ENCODE data around the gene RGS11. TPM values are rescaled to one million over a fixed set of nuclear protein-coding genes. Genes with fewer than 3 reads are reported as not detected.

Gene RGS11
- total and polyA plus RNA-seq, 4 donors, result 1.8 to 5.6 (median 3.2) TPM

GRCh38 chr16:284204-285120 lies 8.7 kb upstream of the RGS11 start:
- Histone ChIP-seq H3K9me3 (ENCODE audit: control insufficient read depth in 4 of 4, insufficient read depth in 3 of 4, low read length in 3 of 4) (no peaks in the 10 kb centered on the region), H3K27ac (ENCODE audit: low read depth in 1 of 2, low read length in 1 of 2) (no peak overlapping the region), H3K4me3 (no peak overlapping the region), H3K36me3 (ENCODE audit: control insufficient read depth in 4 of 4, insufficient read depth in 4 of 4, low read length in 4 of 4) (peaks cover 0 to 29% (median 3%) of the 10 kb centered on the region in 4 donors), H3K27me3 (ENCODE audit: control insufficient read depth in 3 of 3, insufficient read depth in 3 of 3, low read length in 2 of 3) (peaks cover 4 to 12% (median 7%) of the 10 kb centered on the region in 3 donors), H3K4me1 (ENCODE audit: control insufficient read depth in 5 of 5, insufficient read depth in 5 of 5, low read length in 5 of 5) (peaks cover 0 to 9% (median 0%) of the 10 kb centered on the region in 5 donors), H3K9ac (ENCODE audit: insufficient read depth in 1 of 2, low read length in 2 of 2) (no peak overlapping the region)
- ATAC-seq (ENCODE audit: insufficient read depth, low FRiP score) (no peak), DNase-seq (no peak)
- 92 to 93% methylated on average over 52 of the region's 52 CpGs for WGBS, 2 donors
- no peak for TF ChIP-seq CTCF (IDR thresholded peaks at IDR 0.05; ENCODE audit: control extremely low read depth, extremely low read depth)

- no peak for DNase-seq
- Histone ChIP-seq H3K9ac (ENCODE audit: insufficient read depth in 1 of 2, low read length in 2 of 2) (no peak within 1 kb of the TSS), H3K36me3 (ENCODE audit: control insufficient read depth in 4 of 4, insufficient read depth in 4 of 4, low read length in 4 of 4) (peaks cover 0 to 18% (median under 1%) of the 10 kb centered on the region in 4 donors), H3K9me3 (ENCODE audit: control insufficient read depth in 4 of 4, insufficient read depth in 3 of 4, low read length in 3 of 4) (no peaks in the 10 kb centered on the region), H3K4me3 (no peak within 1 kb of the TSS), H3K27me3 (ENCODE audit: control insufficient read depth in 3 of 3, insufficient read depth in 3 of 3, low read length in 2 of 3) (peaks cover 4 to 12% (median 7%) of the 10 kb centered on the region in 3 donors), H3K4me1 (ENCODE audit: control insufficient read depth in 5 of 5, insufficient read depth in 5 of 5, low read length in 5 of 5) (peaks cover 0 to 9% (median 0%) of the 10 kb centered on the region in 5 donors), H3K27ac (ENCODE audit: low read depth in 1 of 2, low read length in 1 of 2) (no peak within 1 kb of the TSS)
- 74 to 76% methylated on average over 25 of the region's 25 CpGs for WGBS, 2 donors
- no peak for TF ChIP-seq CTCF (IDR thresholded peaks at IDR 0.05; ENCODE audit: control extremely low read depth, extremely low read depth)
- no peak for ATAC-seq (ENCODE audit: insufficient read depth, low FRiP score)
Observed at GRCh38 chr16:283033-283805, 7.5 kb upstream of the RGS11 start, which contains the start of gene PDIA2. Gene PDIA2 (plus strand): TSS chr16:283164. CDS start chr16:283170, 6 bp downstream.

- no peak for TF ChIP-seq CTCF (IDR thresholded peaks at IDR 0.05; ENCODE audit: control extremely low read depth, extremely low read depth)
- Histone ChIP-seq H3K27ac (ENCODE audit: low read depth in 1 of 2, low read length in 1 of 2) (no peak overlapping the region), H3K9me3 (ENCODE audit: control insufficient read depth in 4 of 4, insufficient read depth in 3 of 4, low read length in 3 of 4) (no peaks in the 10 kb centered on the region), H3K9ac (ENCODE audit: insufficient read depth in 1 of 2, low read length in 2 of 2) (no peak overlapping the region), H3K4me1 (ENCODE audit: control insufficient read depth in 5 of 5, insufficient read depth in 5 of 5, low read length in 5 of 5) (peaks cover 0 to 9% (median 0%) of the 10 kb centered on the region in 5 donors), H3K36me3 (ENCODE audit: control insufficient read depth in 4 of 4, insufficient read depth in 4 of 4, low read length in 4 of 4) (peaks cover 0 to 11% (median 0%) of the 10 kb centered on the region in 4 donors), H3K4me3 (no peak overlapping the region), H3K27me3 (ENCODE audit: control insufficient read depth in 3 of 3, insufficient read depth in 3 of 3, low read length in 2 of 3) (peaks cover 4 to 12% (median 7%) of the 10 kb centered on the region in 3 donors)
- ATAC-seq (ENCODE audit: insufficient read depth, low FRiP score) (no peak), DNase-seq (no peak)
- WGBS, 2 donors, result 79 to 92% methylated on average over 22 of the region's 22 CpGs
Observed at GRCh38 chr16:282491-282890, 6.7 kb upstream of the RGS11 start.

Measured in lung (tissue), 12 donors.